GM06990 (cell line): ENCODE data around the gene MYBPH.

ENCODE experiments used
- DNase-seq: peaks from one replicate; pipeline ENCODE4 v3.0.0-alpha.2; 2011; ENCODE audit not compliant: insufficient read length; ENCODE audit errors: extremely low read depth
- H3K27me3 ChIP-seq: replicated peaks from 2 replicates; pipeline ENCODE4 v1.6.0; 2011; ENCODE audit warnings: low read length; ENCODE audit not compliant: control insufficient read depth, insufficient read depth
- H3K36me3 ChIP-seq: 2 replicates; pipeline ENCODE4 v1.5.1; 2011; ENCODE audit warnings: low read length; ENCODE audit not compliant: control insufficient read depth, insufficient read depth
- H3K4me3 ChIP-seq: replicated peaks from 2 replicates; pipeline ENCODE4 v1.5.1; 2011; ENCODE audit warnings: low read depth, mild to moderate bottlenecking, control low read depth, low read length
- TF ChIP-seq, protein P1 (sequence below): IDR thresholded peaks from 2 replicates; pipeline ENCODE4 v1.5.1; 2011; ENCODE audit warnings: low read length, control low read depth, mild to moderate bottlenecking, inconsistent platforms; ENCODE audit not compliant: insufficient read depth, poor library complexity, severe bottlenecking

Gene MYBPH

DNA sequence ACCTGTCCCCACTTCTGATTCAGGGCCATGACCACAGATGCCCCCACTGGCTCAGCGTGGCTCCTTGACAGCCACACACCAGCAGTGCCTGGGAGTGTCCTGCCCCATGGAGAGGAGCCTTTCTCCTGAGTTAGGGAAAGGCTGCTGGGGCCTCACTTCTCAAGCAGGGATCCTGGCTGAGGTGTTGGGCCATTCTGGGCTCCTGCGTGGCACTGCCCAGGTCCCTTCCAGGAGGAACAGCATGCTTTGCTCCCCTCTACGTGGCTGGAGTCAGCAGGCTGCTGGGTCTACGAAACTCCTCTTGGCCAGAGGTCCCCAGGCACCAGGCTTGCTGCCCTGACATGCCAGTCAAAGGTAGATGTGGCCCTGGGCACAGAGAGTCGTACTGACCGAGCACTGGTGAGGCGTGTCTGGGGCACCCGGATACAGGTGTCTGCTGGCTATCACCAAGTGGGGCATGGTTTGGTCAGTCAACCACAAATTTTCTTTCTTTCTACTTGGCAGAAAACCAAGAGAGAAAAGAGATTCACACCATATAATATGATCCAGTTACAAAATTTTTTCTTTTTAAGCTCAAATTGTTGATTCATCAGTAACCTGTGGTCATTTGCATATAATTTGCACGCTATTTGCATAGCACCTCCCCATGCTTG lies 44.0 kb downstream of the MYBPH start:
- Histone ChIP-seq H3K36me3 (no peaks in the 10 kb centered on the region), H3K27me3 (peaks cover 4% of the 10 kb centered on the region), H3K4me3 (no peak overlapping the region)
- TF ChIP-seq, protein P1, sequence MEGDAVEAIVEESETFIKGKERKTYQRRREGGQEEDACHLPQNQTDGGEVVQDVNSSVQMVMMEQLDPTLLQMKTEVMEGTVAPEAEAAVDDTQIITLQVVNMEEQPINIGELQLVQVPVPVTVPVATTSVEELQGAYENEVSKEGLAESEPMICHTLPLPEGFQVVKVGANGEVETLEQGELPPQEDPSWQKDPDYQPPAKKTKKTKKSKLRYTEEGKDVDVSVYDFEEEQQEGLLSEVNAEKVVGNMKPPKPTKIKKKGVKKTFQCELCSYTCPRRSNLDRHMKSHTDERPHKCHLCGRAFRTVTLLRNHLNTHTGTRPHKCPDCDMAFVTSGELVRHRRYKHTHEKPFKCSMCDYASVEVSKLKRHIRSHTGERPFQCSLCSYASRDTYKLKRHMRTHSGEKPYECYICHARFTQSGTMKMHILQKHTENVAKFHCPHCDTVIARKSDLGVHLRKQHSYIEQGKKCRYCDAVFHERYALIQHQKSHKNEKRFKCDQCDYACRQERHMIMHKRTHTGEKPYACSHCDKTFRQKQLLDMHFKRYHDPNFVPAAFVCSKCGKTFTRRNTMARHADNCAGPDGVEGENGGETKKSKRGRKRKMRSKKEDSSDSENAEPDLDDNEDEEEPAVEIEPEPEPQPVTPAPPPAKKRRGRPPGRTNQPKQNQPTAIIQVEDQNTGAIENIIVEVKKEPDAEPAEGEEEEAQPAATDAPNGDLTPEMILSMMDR = no peak
- no peak for DNase-seq

DNA sequence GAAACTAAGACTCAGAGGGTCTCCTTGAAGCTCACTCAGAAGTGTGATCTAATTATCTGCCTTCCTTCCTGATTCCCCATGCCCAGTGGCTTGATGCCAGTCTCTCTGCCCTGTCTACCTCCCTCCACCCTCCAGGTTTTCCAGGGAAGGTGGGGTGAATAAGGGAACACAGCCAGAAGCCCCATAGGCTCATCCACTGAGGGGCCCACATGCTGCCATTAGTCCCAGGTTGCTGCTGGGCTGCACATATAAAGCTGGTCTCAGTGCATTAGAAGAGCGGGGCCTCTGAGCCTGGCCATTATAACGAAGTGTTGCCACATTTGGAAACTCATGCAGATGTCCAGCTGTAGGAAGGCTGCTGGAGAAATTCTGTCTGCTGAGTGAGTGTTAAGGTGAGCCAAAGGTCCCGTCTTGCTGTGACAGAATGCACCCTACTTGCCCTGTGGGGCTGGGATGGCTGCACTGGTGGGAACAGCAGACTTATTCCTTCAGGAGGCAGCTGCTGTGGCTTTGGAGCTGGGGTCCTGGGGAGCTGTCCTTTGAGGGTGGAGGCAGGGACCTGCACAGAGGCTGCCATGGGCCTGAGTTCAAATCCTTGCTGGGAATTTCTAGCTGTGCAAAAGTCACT lies 45.2 kb downstream of the MYBPH start:
- peaks cover 5% of the 10 kb centered on the region for H3K27me3 ChIP-seq
- no peak overlapping the region for H3K4me3 ChIP-seq
- H3K36me3 ChIP-seq = no peaks in the 10 kb centered on the region
- TF ChIP-seq, protein P1 = no peak
- DNase-seq = no peak

GRCh38 chr1:203129501-203130231 lies 46.0 kb downstream of the MYBPH start:
- no peak overlapping the region for H3K4me3 ChIP-seq
- TF ChIP-seq, protein P1 = no peak
- no peaks in the 10 kb centered on the region for H3K36me3 ChIP-seq
- DNase-seq = no peak
- peaks cover 8% of the 10 kb centered on the region for H3K27me3 ChIP-seq

DNA sequence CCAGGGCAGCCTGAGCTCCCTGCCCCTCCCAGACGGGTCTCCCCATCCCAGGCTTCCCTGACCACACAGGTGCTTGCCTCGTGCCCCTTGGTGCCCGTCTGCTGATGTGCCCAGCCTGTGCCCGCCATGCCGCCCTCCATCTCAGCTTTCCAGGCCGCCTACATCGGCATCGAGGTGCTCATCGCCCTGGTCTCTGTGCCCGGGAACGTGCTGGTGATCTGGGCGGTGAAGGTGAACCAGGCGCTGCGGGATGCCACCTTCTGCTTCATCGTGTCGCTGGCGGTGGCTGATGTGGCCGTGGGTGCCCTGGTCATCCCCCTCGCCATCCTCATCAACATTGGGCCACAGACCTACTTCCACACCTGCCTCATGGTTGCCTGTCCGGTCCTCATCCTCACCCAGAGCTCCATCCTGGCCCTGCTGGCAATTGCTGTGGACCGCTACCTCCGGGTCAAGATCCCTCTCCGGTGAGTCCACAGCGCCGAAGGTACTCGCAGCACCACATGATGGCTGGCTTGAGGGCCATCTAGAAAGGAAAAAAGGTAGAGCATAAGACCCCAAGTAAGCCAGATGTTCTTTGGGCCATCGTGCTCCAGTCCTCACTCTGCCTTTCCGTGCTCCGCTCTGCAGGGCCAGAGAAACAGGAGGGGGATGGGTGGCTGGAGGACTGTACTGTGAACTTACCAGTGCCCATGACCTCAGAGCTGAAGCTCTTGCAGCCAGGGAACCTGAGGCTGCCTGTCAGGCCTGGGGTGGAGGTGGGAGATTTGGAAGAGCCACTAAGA lies 46.7 kb downstream of the MYBPH start:
- no peaks in the 10 kb centered on the region for H3K36me3 ChIP-seq
- H3K27me3 ChIP-seq = peaks cover 8% of the 10 kb centered on the region
- TF ChIP-seq, protein P1 = no peak
- DNase-seq = no peak
- no peak overlapping the region for H3K4me3 ChIP-seq

GRCh38 chr1:203128431-203128715 lies 47.3 kb downstream of the MYBPH start:
- H3K27me3 ChIP-seq = peaks cover 8% of the 10 kb centered on the region
- no peak overlapping the region for H3K4me3 ChIP-seq
- TF ChIP-seq, protein P1 = no peak
- no peaks in the 10 kb centered on the region for H3K36me3 ChIP-seq
- no peak for DNase-seq
